CD4-positive, alpha-beta T cell (primary cell): ENCODE results near the gene DOCK9. TPM values are rescaled to one million over a fixed set of nuclear protein-coding genes. Genes with fewer than 3 reads are reported as not detected.

Source experiments
- ATAC-seq: fragments of 200-7000 bp; cut with Tn5 transposase; one replicate; pipeline ENCODE4 v1.10.0; 2022; ENCODE audit warnings: mild to moderate bottlenecking; ENCODE audit not compliant: poor library complexity
- CTCF ChIA-PET: fragments of 350-600 bp; sonication (Branson Sonifier 250); formaldehyde crosslinking; loops from one replicate; lab custom pipeline; 2021; ENCODE audit warnings: antibody characterized with exemption, inconsistent platforms; lab: Charles Lee
- POLR2A ChIA-PET: fragments of 350-600 bp; sonication (Branson Sonifier 250); formaldehyde crosslinking; loops from one replicate; lab custom pipeline; 2021; ENCODE audit warnings: antibody characterized with exemption, inconsistent platforms; lab: Charles Lee
- DNase-seq, 14 experiments: peaks; one replicate each; pipeline ENCODE4 v3.0.0-alpha.2; 2013 to 2020; ENCODE audit warnings: mixed read lengths in 2 of 14
- H3K27ac ChIP-seq, 2 donors: one replicate each; pipeline versions ENCODE4 v1.5.1 to v1.7.0; 2013; ENCODE audit warnings: low read length in 2 of 2, low read depth in 1 of 2, mild to moderate bottlenecking in 1 of 2
- H3K27me3 ChIP-seq, 2 experiments: 1 replicate in 1 of 2; 2 replicates in 1 of 2; pipeline versions ENCODE4 v1.6.1 to v1.7.0; 2013; ENCODE audit warnings: low read length in 2 of 2, control low read depth in 1 of 2, mild to moderate bottlenecking in 1 of 2, moderate library complexity in 1 of 2; ENCODE audit not compliant: insufficient read depth in 2 of 2, control insufficient read depth in 1 of 2
- H3K36me3 ChIP-seq: one replicate; pipeline ENCODE4 v1.6.1; 2013; ENCODE audit warnings: low read length, control low read depth; ENCODE audit not compliant: insufficient read depth
- H3K4me1 ChIP-seq: one replicate; pipeline ENCODE4 v1.6.1; 2013; ENCODE audit warnings: low read length, control low read depth; ENCODE audit not compliant: insufficient read depth
- H3K4me3 ChIP-seq: one replicate; pipeline ENCODE4 v1.5.1; 2013; ENCODE audit warnings: mild to moderate bottlenecking, low read length, moderate library complexity
- H3K9me3 ChIP-seq, 2 experiments: 1 replicate in 1 of 2; 2 replicates in 1 of 2; pipeline versions ENCODE4 v1.6.1 to v1.7.0; 2013; ENCODE audit warnings: low read length in 2 of 2, mild to moderate bottlenecking in 2 of 2, control low read depth in 1 of 2, moderate library complexity in 1 of 2; ENCODE audit not compliant: control insufficient read depth in 1 of 2, insufficient read depth in 1 of 2
- H3K27ac Mint-ChIP-seq: one replicate; pipeline ENCODE4 v1.8.0; 2020; ENCODE audit warnings: mixed read lengths
- H3K27me3 Mint-ChIP-seq: one replicate; pipeline ENCODE4 v1.8.0; 2021; ENCODE audit warnings: mixed read lengths
- H3K36me3 Mint-ChIP-seq: one replicate; pipeline ENCODE4 v1.8.0; 2021; ENCODE audit warnings: low read depth, mixed read lengths
- H3K4me1 Mint-ChIP-seq: one replicate; pipeline ENCODE4 v1.8.0; 2021; ENCODE audit warnings: low read depth, mixed read lengths
- H3K4me3 Mint-ChIP-seq: one replicate; pipeline ENCODE4 v1.8.0; 2020; ENCODE audit warnings: mild to moderate bottlenecking, mixed read lengths
- H3K9me3 Mint-ChIP-seq: one replicate; pipeline ENCODE4 v1.8.0; 2020; ENCODE audit warnings: mixed read lengths
- CTCF ChIP-seq: fragments of 200-600 bp; IDR thresholded peaks from one replicate; pipeline ENCODE4 v1.8.0; 2022; ENCODE audit warnings: antibody characterized with exemption, mild to moderate bottlenecking
- intact Hi-C, 2 experiments: fragments of 100-400 bp; cut with DNase I in 1 of 2; cut with micrococcal nuclease in 1 of 2; formaldehyde crosslinking; loops; one replicate each; pipeline versions ENCODE4 v1.15.1 to v1.9.0; 2023 to 2025; cut with DNase I, micrococcal nuclease
- total RNA-seq, 174 experiments: library from RNA in 2 of 174; stranded (reverse) in 2 of 174; gene quantifications; one replicate each; pipeline ENCODE4 v1.2.3 and lab custom pipeline; 2021 to 2026

DOCK9 gene
- total RNA-seq, 2 experiments from 2014 or later: 76.3 to 79.3 TPM

GRCh38 chr13:98871727-98872126 lies 106.1 kb downstream of the DOCK9 start:
- TF ChIP-seq CTCF: no peak
- Mint-ChIP-seq H3K4me1 (peaks cover 31% of the 10 kb centered on the region), H3K27me3 (no peaks in the 10 kb centered on the region), H3K4me3 (no peak overlapping the region), H3K36me3 (peaks cover 100% of the 10 kb centered on the region), H3K9me3 (no peaks in the 10 kb centered on the region), H3K27ac (no peak overlapping the region)
- H3K27ac ChIP-seq: no peak overlapping the region
- POLR2A ChIA-PET: no interaction called here
- intact Hi-C loops: loop anchor here in 1 of 2 experiments (10.0 kb wide), 1 partner anchor 163 kb away; no protein-coding TSS in a partner anchor
- no peaks in the 10 kb centered on the region for H3K4me1 ChIP-seq
- DNase-seq (no peak), ATAC-seq (no peak)
- H3K36me3 ChIP-seq: peaks cover 80% of the 10 kb centered on the region
- H3K9me3 ChIP-seq: peaks cover 0 to 3% of the 10 kb centered on the region in 2 experiments
- CTCF ChIA-PET: no interaction called here
- H3K27me3 ChIP-seq: no peaks in the 10 kb centered on the region
- no peak overlapping the region for H3K4me3 ChIP-seq

GRCh38 chr13:98869408-98870090 lies 108.3 kb downstream of the DOCK9 start:
- Histone ChIP-seq H3K27me3 (no peaks in the 10 kb centered on the region), H3K9me3 (peaks cover 0 to 3% of the 10 kb centered on the region in 2 experiments), H3K4me3 (no peak overlapping the region), H3K4me1 (no peaks in the 10 kb centered on the region), H3K36me3 (peaks cover 80% of the 10 kb centered on the region), H3K27ac (no peak overlapping the region)
- Mint-ChIP-seq H3K4me3 (no peak overlapping the region), H3K9me3 (no peaks in the 10 kb centered on the region), H3K27ac (peak overlapping the region; percentile 11), H3K4me1 (peaks cover 19% of the 10 kb centered on the region), H3K36me3 (peaks cover 100% of the 10 kb centered on the region), H3K27me3 (no peaks in the 10 kb centered on the region)
- ChIA-PET CTCF (no interaction called here), POLR2A (interaction anchor here (0.9 to 1.2 kb wide), 2 partner anchors 175 to 182 kb away, joined by 3 to 4 read pairs; no protein-coding TSS in a partner anchor)
- no peak for TF ChIP-seq CTCF
- DNase-seq: peak in 2 of 14 experiments; percentile 25 to 35
- ATAC-seq: no peak
- intact Hi-C loops: loop anchor here (1.0 to 10.0 kb wide), 2 partner anchors 165 kb away; no protein-coding TSS in a partner anchor

- Mint-ChIP-seq H3K9me3 (no peaks in the 10 kb centered on the region), H3K27ac (no peak overlapping the region), H3K4me1 (peaks cover 19% of the 10 kb centered on the region), H3K4me3 (no peak overlapping the region), H3K36me3 (peaks cover 100% of the 10 kb centered on the region), H3K27me3 (no peaks in the 10 kb centered on the region)
- ChIA-PET POLR2A (interaction anchor here (0.7 to 0.9 kb wide), 2 partner anchors 175 to 289 kb away, joined by 3 read pairs; no protein-coding TSS in a partner anchor), CTCF (no interaction called here)
- Histone ChIP-seq H3K36me3 (peaks cover 80% of the 10 kb centered on the region), H3K9me3 (peaks cover 0 to 2% of the 10 kb centered on the region in 2 experiments), H3K27me3 (no peaks in the 10 kb centered on the region), H3K4me1 (no peaks in the 10 kb centered on the region), H3K27ac (no peak overlapping the region), H3K4me3 (no peak overlapping the region)
- no peak for DNase-seq
- ATAC-seq: no peak
- intact Hi-C loops: loop anchor here in 1 of 2 experiments (1.0 kb wide), 1 partner anchor 165 kb away; no protein-coding TSS in a partner anchor
- TF ChIP-seq CTCF: no peak
Observed at GRCh38 chr13:98868932-98869331, 108.9 kb downstream of the DOCK9 start.
